GM12891 (cell line): Measurements from ENCODE around the gene KRI1.
"Not testable (repeated sequence)": the region's sequence is repeated elsewhere in the genome, so short reads cannot be mapped to it uniquely, and the experiment has no call there.

Source experiments
- POLR2A ChIP-seq: IDR thresholded peaks from 2 replicates; pipeline ENCODE4 v1.6.1; 2011; ENCODE audit warnings: low read depth, low read length, control low read depth
- POLR2AphosphoS5 ChIP-seq: IDR thresholded peaks from 2 replicates; pipeline ENCODE4 v1.6.1; 2011; ENCODE audit warnings: low read depth, low read length, control low read depth
- POU2F2 ChIP-seq: IDR thresholded peaks from 2 replicates; pipeline ENCODE4 v1.6.1; 2011; ENCODE audit warnings: low read depth, mild to moderate bottlenecking, control low read depth, low read length, moderate library complexity
- TAF1 ChIP-seq: IDR thresholded peaks from 2 replicates; pipeline ENCODE4 v1.6.1; 2011; ENCODE audit warnings: low read depth, low read length, control low read depth

DNA sequence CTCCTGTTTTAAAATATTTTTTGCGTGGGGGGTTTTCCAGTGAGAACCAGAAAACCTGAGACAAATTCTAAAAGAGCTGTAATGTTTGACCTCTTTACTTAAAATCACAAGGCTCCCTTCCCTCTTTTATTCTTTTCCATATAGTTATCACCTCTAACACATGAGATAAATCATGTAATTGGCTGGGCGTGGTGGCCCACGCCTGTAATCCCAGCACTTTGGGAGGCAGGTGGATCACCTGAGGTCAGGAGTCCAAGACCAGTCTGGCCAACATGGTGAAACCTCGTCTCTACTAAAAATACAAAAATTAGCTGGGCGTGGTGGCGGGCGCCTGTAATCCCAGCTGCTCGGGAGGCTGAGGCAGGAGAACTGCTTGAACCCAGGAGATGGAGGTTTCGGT is 14.8 kb downstream of the KRI1 start:
- not testable (repeated sequence) for TF ChIP-seq POLR2A, POLR2AphosphoS5, POU2F2, TAF1
